GM21381 (cell line): ENCODE results near the gene PAK3.

Source experiments
- ATAC-seq: cut with Tn5 transposase; IDR thresholded peaks from one replicate; pipeline ENCODE4 v1.9.1; 2021; ENCODE audit warnings: mild to moderate bottlenecking, moderate library complexity; ENCODE audit not compliant: unreplicated experiment

PAK3 gene

GRCh38 chrX:111259559-111259958 lies 163.6 kb downstream of the PAK3 start:
- ATAC-seq, result no peak

- ATAC-seq, result no peak
These were observed 164.5 kb downstream of the PAK3 start for GRCh38 chrX:111260451-111260850.

- no peak for ATAC-seq
These were observed 166.1 kb downstream of the PAK3 start for GRCh38 chrX:111262086-111262485.

GRCh38 chrX:111264385-111264784 lies 168.4 kb downstream of the PAK3 start:
- no peak for ATAC-seq

- no peak for ATAC-seq
These were observed 169.5 kb downstream of the PAK3 start for GRCh38 chrX:111265486-111265885.

- no peak for ATAC-seq
These were observed 172.5 kb downstream of the PAK3 start for GRCh38 chrX:111268506-111268905.

- no peak for ATAC-seq
These were observed 174.3 kb downstream of the PAK3 start, which contains the start of gene CAPN6 for GRCh38 chrX:111270339-111270738. CAPN6 (minus strand) TSS chrX:111270483; CDS start chrX:111263936, 6,547 bp downstream.
